Activated naive CD4-positive, alpha-beta T cell treated with anti-CD3 and anti-CD28 coated beads, Interleukin-2, amount 50 U/mL, for 16 hours (primary cell): ENCODE data around the gene TRIM45.
"Not testable (repeated sequence)": the region's sequence is repeated elsewhere in the genome, so short reads cannot be mapped to it uniquely, and the experiment has no call there.

ENCODE experiments used
- DNase-seq: peaks from one replicate; pipeline ENCODE4 v3.0.0-alpha.2; 2020

The TRIM45 gene

GRCh38 chr1:117128323-117129079 is 7.0 kb upstream of the TRIM45 start:
- DNase-seq = no peak

DNA sequence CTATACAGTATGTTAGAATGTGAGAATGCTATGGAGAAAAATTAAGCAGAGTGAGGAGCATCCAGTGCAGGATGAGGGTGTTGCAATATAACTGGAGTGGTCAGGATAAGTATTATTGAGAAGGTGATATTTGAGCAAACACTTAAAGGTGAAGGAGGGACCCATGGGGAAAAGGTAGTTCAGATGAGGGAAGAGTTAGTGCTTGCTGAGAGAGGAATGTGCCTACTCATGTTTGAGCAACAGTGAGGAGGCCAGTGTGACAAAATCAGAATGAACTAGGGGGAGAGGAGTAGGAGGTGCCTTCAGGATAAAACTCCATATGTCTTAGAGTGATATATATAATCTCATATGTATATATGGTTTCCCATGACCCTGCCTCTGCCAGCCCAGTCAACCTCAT is 6.2 kb upstream of the TRIM45 start:
- no peak for DNase-seq

GRCh38 chr1:117124661-117125060 is 3.1 kb upstream of the TRIM45 start:
- DNase-seq = no peak

GRCh38 chr1:117123274-117123673 is 1.7 kb upstream of the TRIM45 start:
- no peak for DNase-seq

- no peak for DNase-seq
These were observed 929 bp upstream of the TRIM45 start for GRCh38 chr1:117122330-117123025.

DNA sequence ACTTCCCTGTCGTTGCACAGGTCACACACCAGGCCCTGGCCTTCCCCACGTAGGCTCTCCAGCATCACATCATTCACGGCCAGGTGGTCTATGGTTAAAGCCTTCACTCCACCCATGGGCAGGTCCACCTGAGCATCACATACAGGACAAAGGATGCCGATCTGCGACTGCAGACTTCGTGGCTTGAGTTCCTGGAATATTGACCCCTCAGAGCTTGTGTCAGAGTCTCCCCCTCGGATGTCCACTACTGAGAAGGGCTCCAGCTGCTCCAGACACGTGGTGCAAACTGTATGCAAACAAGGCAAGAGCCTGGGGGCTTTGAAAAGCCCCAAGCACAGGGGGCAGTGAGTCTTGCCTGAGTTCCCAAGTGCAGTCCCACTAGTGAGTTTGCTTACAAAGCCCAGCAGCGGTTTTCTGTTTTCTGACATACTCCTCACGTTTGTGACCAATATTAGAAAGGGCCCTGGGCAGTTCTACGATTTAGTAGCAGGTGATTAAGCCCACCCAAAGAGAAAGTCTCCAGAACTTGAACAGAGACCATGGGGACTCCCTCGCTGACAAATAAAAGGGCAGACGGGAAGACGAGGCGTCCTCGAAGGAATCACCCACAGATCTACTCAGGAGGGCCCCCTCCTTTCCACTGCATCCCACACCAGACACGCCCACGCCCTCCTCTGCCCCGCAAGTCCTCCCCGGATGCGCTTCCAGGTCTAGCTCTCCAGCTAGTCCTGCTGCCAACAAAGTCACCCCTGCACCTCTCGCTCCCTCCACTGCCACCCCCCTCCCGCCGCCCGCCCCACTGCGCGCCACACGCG is 568 bp downstream of the TRIM45 start:
- no peak for DNase-seq

DNA sequence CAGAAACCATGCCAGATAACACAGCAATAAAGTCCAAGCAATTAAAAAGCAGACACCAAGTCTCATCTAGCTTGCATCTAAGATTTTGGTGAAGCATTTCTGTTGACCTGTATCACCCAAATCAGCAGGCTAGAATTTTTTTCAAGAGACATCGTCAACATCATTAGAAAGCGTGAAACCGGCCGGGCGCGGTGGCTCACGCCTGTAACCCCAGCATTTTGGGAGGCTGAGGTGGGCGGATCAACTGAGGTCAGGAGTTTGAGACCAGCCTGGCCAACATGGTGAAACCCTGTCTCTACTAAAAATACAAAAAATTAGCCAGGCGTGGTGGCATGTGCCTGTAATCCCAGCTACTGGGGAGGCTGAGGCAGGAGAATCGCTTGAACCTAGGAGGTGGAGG is 2.4 kb downstream of the TRIM45 start:
- not testable (repeated sequence) for DNase-seq

GRCh38 chr1:117118137-117118536 is 3.4 kb downstream of the TRIM45 start:
- DNase-seq = no peak

DNA sequence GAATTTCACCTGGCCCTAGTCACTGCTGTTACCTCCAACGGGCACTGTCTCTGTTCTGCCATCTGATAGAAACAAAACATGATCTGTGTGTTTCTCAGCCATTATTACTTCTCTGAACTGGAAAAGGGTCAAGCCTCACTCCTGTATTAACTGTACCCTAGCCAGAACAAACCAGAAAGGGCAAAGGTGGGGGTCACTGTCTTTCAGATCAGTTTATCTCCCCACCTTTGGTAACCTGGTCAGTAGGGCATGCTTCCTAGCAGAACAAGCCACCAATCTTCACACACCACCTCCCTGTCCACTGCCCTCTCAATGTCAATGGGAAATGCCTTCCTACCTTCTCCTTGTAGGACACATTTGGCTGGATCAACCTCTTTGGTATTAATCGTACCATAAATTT is 3.9 kb downstream of the TRIM45 start:
- no peak for DNase-seq

DNA sequence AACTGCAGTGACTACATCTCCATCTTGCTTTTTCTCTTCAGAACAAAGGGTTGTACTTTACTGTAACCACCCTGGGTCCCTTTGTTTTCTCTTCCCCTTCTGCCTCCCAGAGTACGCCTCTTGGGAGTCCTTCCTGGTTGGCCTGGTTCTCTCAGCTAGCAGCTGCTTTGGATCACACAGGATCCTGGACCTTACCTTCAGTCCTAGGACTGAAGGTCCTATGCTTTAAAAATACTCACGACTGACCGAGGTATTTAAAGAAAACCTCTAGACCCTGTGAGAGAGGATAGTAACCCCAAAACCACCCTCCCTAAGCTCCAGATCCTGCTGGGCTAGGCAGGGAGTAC is 4.8 kb downstream of the TRIM45 start:
- DNase-seq = no peak

DNA sequence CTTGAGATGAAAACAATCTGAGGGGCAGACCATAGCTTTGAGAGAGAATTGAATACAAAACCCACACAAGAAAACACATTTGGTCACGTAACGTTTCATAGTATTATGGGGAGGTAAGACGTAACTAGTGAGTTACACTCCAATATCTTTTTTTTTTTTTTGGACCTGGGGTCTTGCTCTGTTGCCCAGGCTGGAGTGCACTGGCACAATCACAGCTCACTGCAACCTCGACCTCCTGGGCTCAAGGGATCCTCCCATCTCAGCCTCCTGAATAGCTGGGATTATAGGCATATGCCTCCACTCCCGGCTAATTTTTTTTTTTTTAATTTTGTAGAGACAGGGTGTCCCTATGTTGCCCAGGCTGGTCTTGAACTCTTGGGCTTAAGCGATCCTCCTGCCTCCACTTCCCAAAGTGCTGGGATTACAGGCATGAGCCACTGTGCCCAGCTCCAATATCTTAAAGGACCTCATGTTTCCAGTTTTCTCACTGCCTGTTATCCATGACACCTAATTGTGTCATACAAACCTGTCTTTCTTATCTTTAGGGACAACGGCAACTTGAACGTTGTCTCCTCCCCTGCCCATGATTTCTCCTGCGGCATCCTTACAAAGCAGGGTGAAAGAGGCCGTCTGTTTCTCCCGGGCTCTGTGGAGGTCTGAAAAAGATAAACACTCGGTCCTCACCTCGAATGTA is 5.3 kb downstream of the TRIM45 start:
- no peak for DNase-seq

DNA sequence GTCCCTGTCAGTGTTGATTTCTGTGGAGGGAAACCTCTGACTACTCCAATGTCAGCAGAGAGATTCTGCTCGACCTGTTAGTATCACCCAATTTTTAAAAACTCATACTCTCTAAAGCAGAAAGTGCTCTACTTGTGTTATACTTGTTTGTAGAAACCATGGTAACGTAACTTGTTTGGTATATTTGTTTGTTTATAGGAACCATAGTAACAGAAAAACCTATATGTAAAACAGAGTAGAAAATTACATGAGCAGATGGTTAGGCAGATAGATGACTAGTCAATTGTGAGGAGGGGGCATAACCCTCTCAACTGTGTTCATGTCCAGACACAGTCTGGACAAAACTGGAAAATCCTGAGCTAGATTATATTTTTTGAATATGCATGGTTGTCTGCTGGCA is 6.7 kb downstream of the TRIM45 start:
- DNase-seq = no peak

- no peak for DNase-seq
These were observed 8.3 kb downstream of the TRIM45 start for GRCh38 chr1:117113199-117113598.

- no peak for DNase-seq
These were observed 9.4 kb downstream of the TRIM45 start for GRCh38 chr1:117112047-117112717.

GRCh38 chr1:117110774-117111173 is 10.8 kb downstream of the TRIM45 start:
- DNase-seq = no peak

DNA sequence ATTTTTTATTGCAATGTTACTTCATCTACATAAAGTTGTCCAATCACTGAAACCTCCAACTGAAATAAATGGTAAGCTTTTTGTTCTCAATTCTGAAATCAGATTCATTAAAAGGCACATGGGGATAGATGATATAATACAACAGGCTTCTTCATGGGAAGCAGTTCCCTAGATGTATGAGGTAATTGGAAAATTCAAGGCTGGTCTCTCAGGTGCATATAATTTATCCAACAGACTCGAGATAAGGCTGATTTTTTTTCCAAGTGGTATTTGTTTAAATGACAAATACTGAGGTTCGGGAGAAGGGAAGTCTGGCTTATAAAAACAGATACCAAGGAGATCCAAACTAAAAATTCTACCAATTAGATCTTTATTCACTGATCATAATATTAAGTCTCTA is 14.2 kb downstream of the TRIM45 start:
- DNase-seq = no peak

DNA sequence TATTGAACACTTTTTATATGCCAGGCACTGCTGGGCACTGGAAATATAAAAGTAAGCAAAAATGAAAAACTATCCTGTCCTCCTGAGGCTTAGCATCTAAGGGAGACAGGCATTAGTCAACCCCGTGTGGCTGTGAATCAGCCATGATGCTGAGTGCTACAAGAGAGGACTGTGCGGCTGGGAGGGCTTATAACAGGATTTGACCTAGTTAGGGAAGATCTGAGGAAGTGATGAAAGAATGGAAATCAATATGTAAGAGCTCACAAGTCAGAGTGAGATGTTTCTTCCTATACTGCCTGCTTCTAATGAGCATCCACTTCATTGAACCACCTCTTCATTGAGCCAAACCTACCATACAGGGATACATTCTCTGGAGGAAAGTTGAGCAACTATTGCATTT is 15.1 kb downstream of the TRIM45 start:
- no peak for DNase-seq

- DNase-seq = no peak
These were observed 15.8 kb downstream of the TRIM45 start for GRCh38 chr1:117105722-117106121.

DNA sequence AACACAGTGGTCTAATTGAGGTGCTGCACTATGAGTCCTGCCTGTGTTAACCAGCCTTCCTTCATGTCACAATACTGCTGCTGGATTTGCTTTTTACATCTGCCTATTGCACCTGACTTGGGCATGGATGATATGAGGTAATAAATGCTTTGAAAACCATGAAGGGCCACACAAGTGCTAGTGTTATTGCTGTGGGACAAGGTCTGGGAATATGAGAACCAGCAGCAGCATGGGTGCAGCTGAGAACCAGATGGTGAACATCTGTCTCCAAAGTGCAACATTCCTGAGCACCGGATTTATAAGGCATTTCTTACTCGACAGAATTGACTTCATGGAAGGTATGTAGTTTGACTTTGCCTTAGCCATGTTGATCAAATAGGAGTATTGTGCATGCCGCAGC is 16.6 kb downstream of the TRIM45 start:
- no peak for DNase-seq

DNA sequence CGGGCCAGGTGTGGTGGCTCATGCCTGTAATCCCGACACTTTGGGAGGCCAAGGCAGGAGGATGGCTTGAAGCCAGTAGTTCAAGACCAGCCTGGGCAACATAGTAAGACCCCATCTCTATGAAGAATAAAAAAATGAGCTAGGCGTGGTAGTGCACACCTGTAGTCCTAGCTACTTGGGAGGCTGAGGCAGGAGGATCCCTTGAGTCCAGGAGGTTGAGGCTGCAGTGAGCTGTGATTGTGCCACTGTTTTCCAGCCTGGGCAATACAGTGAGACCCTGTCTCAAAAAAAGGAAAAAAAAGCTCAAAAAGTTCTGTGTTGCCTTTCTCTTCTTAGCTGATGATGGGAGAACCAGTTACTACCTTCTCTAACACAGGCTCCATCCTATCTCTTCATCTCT is 19.7 kb downstream of the TRIM45 start:
- not testable (repeated sequence) for DNase-seq

- DNase-seq = no peak
These were observed 20.2 kb downstream of the TRIM45 start for GRCh38 chr1:117101334-117101733.

GRCh38 chr1:117098287-117098890 is 23.2 kb downstream of the TRIM45 start:
- no peak for DNase-seq
